Measurements from ENCODE around the gene SETDB1.

The SETDB1 gene

GRCh38 chr1:150974580-150975478 lies 48.7 kb downstream of the SETDB1 start, which contains the start of gene CERS2:
TSS of gene CERS2 (minus strand) at chr1:150974835. CDS start at chr1:150969090, 5,745 bp downstream.
- peak within 1 kb of the TSS; percentile 88 for H3K4me3 ChIP-seq (ENCODE audit: low read depth, low read length)
- DNase-seq (ENCODE audit: low read depth), result no peak
- TF ChIP-seq CTCF (IDR thresholded peaks at IDR 0.05; ENCODE audit: low read depth, low read length, missing control alignments), result no peak

GRCh38 chr1:150976401-150976821 lies 50.2 kb downstream of the SETDB1 start:
- no peak for DNase-seq (ENCODE audit: low read depth)
- no peak overlapping the region for H3K4me3 ChIP-seq (ENCODE audit: low read depth, low read length)
- TF ChIP-seq CTCF (IDR thresholded peaks at IDR 0.05; ENCODE audit: low read depth, low read length, missing control alignments), result no peak

GRCh38 chr1:150976879-150977694 lies 50.9 kb downstream of the SETDB1 start:
- no peak for DNase-seq (ENCODE audit: low read depth)
- TF ChIP-seq CTCF (IDR thresholded peaks at IDR 0.05; ENCODE audit: low read depth, low read length, missing control alignments), result no peak
- H3K4me3 ChIP-seq (ENCODE audit: low read depth, low read length), result no peak overlapping the region

- TF ChIP-seq CTCF (IDR thresholded peaks at IDR 0.05; ENCODE audit: low read depth, low read length, missing control alignments), result peak; percentile 100
- peak overlapping the region; percentile 22; the same call in 1 of the 2 replicates for H3K4me3 ChIP-seq (ENCODE audit: low read depth, low read length)
- DNase-seq (ENCODE audit: low read depth), result peak; percentile 56
These were observed 53.2 kb downstream of the SETDB1 start for GRCh38 chr1:150979092-150980056.

- no peak for DNase-seq (ENCODE audit: low read depth)
- H3K4me3 ChIP-seq (ENCODE audit: low read depth, low read length), result no peak overlapping the region
- no peak for TF ChIP-seq CTCF (IDR thresholded peaks at IDR 0.05; ENCODE audit: low read depth, low read length, missing control alignments)
These were observed 55.1 kb downstream of the SETDB1 start for GRCh38 chr1:150981177-150981804.
